Suprapubic skin (tissue), 4 donors: ENCODE data around the gene GJB3.
"Not testable (repeated sequence)": the region's sequence is repeated elsewhere in the genome, so short reads cannot be mapped to it uniquely, and the experiment has no call there.

Experiments
- POLR2A ChIP-seq, 2 donors: fragments of 450-650 bp; IDR thresholded peaks; one replicate each; pipeline ENCODE4 v1.6.1; 2017; ENCODE audit warnings: antibody characterized with exemption in 2 of 2, mild to moderate bottlenecking in 2 of 2, moderate library complexity in 2 of 2
- POLR2AphosphoS5 ChIP-seq, 3 donors: sonication (generic); formaldehyde crosslinking; IDR thresholded peaks; one replicate each; pipeline ENCODE4 v1.6.1; 2017; ENCODE audit warnings: antibody characterized with exemption in 3 of 3
- TF ChIP-seq, protein P1 (sequence below), 2 donors: fragments of 200-600 bp in 1 of 2; fragments of 450-650 bp in 1 of 2; sonication (generic) in 1 of 2; IDR thresholded peaks; one replicate each; pipeline ENCODE4 v1.5.1; 2016 to 2019; ENCODE audit warnings: antibody characterized with exemption in 2 of 2, mild to moderate bottlenecking in 1 of 2, moderate library complexity in 1 of 2

DNA sequence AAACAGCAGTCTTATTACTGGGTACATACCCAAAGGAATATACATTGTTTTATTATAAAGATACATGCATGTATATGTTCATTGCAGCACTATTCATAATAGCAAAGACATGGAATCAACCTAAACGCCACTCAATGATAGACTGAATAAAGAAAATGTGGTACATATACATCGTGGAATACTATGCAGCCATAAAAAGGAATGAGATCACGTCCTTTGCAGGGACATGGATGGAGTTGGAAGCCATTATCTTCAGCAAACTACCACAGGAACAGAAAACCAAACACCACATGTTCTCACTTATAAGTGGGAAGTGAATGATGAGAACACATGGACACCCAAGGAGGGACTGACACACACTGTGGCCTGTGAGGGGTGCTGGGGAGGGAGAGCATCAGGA is 29.8 kb downstream of the GJB3 start:
- TF ChIP-seq, protein P1, sequence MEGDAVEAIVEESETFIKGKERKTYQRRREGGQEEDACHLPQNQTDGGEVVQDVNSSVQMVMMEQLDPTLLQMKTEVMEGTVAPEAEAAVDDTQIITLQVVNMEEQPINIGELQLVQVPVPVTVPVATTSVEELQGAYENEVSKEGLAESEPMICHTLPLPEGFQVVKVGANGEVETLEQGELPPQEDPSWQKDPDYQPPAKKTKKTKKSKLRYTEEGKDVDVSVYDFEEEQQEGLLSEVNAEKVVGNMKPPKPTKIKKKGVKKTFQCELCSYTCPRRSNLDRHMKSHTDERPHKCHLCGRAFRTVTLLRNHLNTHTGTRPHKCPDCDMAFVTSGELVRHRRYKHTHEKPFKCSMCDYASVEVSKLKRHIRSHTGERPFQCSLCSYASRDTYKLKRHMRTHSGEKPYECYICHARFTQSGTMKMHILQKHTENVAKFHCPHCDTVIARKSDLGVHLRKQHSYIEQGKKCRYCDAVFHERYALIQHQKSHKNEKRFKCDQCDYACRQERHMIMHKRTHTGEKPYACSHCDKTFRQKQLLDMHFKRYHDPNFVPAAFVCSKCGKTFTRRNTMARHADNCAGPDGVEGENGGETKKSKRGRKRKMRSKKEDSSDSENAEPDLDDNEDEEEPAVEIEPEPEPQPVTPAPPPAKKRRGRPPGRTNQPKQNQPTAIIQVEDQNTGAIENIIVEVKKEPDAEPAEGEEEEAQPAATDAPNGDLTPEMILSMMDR (IDR thresholded peaks at IDR 0.05): not testable (repeated sequence)
- TF ChIP-seq POLR2AphosphoS5, POLR2A (IDR thresholded peaks at IDR 0.05): not testable (repeated sequence)
